Caki2 (cell line): ENCODE results near the gene ZDHHC8. TPM values are rescaled to one million over a fixed set of nuclear protein-coding genes. Genes with fewer than 3 reads are reported as not detected.
A peak's percentile ranks its signal among the peaks of the same experiment; 100 is the strongest.

ENCODE experiments used
- DNase-seq: peaks from one replicate; pipeline ENCODE4 v3.0.0-alpha.2; 2015; ENCODE audit warnings: low read depth
- in situ Hi-C: cut with HindIII; loops from 2 replicates; pipeline ENCODE4 v1.10.0; 2016; ENCODE audit warnings: low sequenced_read_pairs, low pct_unique_long_range_greater_than_20kb, mixed read lengths
- total RNA-seq: library from RNA; depleted of rRNA; stranded (reverse); fragments of >200 nt; shearing (Covaris generic); gene quantifications from 2 replicates; pipeline ENCODE4 v1.2.3, GENCODE V29; 2014; ENCODE audit warnings: low replicate concordance

The ZDHHC8 gene
- total RNA-seq, 1 experiment from 2014 or later: 12.6 TPM

- in situ Hi-C loops: no loop called here
- DNase-seq: no peak
Measured at GRCh38 chr22:20125201-20126174, 6.1 kb upstream of the ZDHHC8 start.

- DNase-seq: no peak
- in situ Hi-C loops: no loop called here
Measured at GRCh38 chr22:20126284-20127029, 5.1 kb upstream of the ZDHHC8 start.

- no peak for DNase-seq
- in situ Hi-C loops: no loop called here
Measured at GRCh38 chr22:20127318-20127868, 4.2 kb upstream of the ZDHHC8 start.

GRCh38 chr22:20127869-20128618 lies 3.6 kb upstream of the ZDHHC8 start:
- DNase-seq: no peak
- in situ Hi-C loops: no loop called here

DNA sequence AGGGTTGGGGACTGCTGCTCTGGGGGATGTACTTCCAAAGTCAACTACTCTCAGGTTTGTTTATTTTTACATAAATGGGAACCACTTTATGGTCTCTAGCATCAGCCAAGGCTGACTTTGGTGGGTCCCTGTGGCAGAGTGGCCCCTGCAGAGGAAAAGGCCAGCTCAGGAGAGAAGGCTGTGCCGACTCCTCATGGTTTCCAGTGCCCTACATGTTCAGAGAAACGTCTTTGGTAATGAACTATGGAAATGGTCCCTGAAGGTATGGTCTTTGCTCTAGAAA lies 3.0 kb upstream of the ZDHHC8 start:
- in situ Hi-C loops: no loop called here
- DNase-seq: no peak

GRCh38 chr22:20128902-20129746 lies 2.5 kb upstream of the ZDHHC8 start:
- in situ Hi-C loops: no loop called here
- no peak for DNase-seq

- in situ Hi-C loops: no loop called here
Measured at GRCh38 chr22:20129747-20130014, 1.9 kb upstream of the ZDHHC8 start.

DNA sequence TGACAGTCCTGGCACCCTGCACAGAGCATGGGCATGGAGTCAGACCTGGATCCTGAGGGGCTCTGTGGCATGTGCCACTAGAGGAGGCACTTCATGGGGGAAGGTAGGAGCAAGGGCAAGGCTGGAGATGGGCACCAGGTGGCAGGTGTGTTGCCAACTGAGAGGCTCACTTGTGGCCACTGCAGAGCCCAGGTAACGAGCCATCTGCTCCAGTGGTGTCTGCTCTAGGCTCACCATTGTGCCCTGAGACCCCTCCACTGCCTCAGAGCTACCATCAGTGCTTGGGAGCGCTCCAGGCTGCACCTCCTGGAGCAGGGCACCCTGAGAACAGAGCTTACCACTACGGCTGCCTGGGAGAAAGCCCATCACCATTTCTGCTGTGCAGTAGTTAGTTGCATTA lies 1.3 kb upstream of the ZDHHC8 start:
- in situ Hi-C loops: no loop called here

More at GRCh38 chr22:20129747-20130014, 1.9 kb upstream of the ZDHHC8 start:
- DNase-seq: no peak

GRCh38 chr22:20130731-20131596 lies 640 bp upstream of the ZDHHC8 start:
- in situ Hi-C loops: no loop called here
- DNase-seq: peak; percentile 58

More for the DNA sequence above, 1.3 kb upstream of the ZDHHC8 start:
- no peak for DNase-seq

- DNase-seq: no peak
- in situ Hi-C loops: no loop called here
Measured at GRCh38 chr22:20131859-20132685, 468 bp downstream of the ZDHHC8 start.

- in situ Hi-C loops: no loop called here
- DNase-seq: no peak
Measured at GRCh38 chr22:20132686-20133246, 1.2 kb downstream of the ZDHHC8 start.

- in situ Hi-C loops: no loop called here
- no peak for DNase-seq
Measured at GRCh38 chr22:20133930-20134549, 2.4 kb downstream of the ZDHHC8 start.

DNA sequence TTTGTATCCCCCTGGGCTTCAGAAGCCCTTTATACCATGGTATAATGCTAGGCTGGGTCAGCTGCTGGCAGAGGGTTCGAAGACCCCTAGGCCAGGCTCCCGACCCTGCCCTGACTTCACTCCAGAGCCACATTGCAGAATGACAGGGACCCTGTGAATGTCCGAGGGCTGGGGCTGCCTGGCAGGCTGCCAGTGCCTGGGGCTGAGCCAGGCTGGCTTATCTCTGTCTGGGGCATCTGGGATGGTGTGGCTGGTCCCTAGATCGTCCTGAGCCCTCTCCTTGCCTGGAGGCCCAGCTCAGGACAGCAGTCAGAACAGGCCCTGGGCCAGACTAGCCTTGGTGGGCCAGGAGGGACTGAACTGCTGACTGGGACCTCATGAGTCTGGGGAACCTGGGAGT lies 3.7 kb downstream of the ZDHHC8 start:
- in situ Hi-C loops: no loop called here
- DNase-seq: no peak

DNA sequence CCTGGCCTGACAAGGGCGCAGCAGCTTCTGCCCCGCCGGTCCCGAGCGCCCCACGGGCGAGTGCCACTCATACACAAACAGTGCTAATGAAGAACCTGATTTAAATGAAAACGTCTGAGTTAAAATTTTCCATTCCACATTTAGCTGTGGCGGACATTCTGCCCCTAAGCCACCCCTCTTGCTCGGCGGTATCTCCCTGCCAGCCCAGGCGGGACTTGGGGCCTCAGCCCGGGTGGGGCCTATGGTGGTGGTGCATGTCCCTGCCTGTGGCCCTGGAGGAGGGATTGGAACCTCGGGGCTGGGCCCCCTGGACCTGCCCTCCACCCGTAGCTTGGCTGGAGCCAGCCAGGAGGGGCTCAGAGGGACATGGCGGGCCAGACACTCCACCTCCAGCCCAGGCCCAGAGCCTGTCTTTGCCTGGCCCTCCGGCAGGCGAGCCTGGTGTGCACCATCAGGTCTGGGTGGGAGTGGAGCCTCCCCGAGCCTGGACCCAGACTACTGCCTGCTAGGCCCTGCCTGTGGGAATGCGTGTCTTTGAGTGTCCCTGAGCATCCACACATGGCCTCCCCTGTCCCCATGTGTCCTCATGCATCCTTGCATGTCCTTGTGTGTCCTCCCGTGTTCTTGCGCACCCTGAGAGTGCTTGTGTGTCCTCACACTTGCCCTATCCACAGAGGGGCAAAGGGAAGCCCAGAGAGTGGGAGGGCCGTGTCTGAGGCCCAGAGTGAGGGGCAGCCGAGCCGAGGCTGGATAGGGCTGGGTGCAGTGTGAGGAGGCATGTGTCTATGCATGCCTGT lies 4.4 kb downstream of the ZDHHC8 start:
- in situ Hi-C loops: no loop called here
- no peak for DNase-seq

DNA sequence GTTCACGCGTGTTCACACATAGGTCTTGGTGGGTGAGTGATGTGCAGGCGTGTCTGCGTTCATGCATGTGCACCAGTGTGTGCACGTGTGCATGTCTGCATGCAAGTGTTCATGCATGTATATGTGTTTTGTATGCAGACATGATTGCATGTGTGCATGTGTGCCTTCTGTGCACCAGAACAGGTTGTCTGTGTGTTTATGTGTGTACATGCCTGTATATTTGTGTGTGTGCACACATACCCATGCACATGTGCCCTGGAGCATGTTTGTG lies 4.9 kb downstream of the ZDHHC8 start:
- DNase-seq: no peak
- in situ Hi-C loops: no loop called here
